SH-SY5Y (cell line): ENCODE measurements around the gene MFN1.

Source experiments
- GATA2 ChIP-seq: IDR thresholded peaks from 2 replicates; pipeline ENCODE4 v1.6.1; 2011; ENCODE audit warnings: mild to moderate bottlenecking, low read depth, low read length
- GATA3 ChIP-seq: IDR thresholded peaks from 2 replicates; pipeline ENCODE4 v1.6.1; 2011; ENCODE audit warnings: low read depth, mild to moderate bottlenecking, low read length, moderate library complexity

DNA sequence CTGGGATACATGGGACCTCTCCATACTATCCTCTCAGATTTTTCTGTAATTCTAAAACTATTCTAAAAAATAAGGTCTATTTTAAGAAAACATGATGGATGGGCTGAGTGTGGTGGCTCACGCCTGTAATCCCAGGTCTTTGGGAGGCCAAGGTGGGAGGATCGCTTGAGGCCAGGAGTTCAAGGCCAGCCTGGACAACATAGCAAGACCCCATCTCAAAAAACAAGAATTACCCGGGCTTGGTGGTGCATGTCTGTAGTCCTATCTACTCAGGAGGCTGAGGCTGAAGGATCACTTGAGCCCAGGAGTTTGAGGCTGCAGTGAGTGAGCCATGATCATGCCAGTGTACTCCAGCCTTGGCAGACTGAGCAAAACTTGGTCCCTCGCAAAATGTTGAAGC lies 15.3 kb upstream of the MFN1 start:
- no peak for TF ChIP-seq GATA2
- TF ChIP-seq GATA3 = no peak
